GM12878 (cell line): ENCODE results near the gene CENPO. TPM values are rescaled to one million over a fixed set of nuclear protein-coding genes. Genes with fewer than 3 reads are reported as not detected.

Source experiments
- ATAC-seq: fragments of 200-7000 bp; cut with Tn5 transposase; 3 replicates; pipeline ENCODE4 v1.9.1; 2020; ENCODE audit warnings: mild to moderate bottlenecking, moderate library complexity
- BruUV-seq: library from RNA; stranded (reverse); fragments of 400-500 nt; replicated peaks from 2 replicates; lab custom pipeline; 2021; lab: Mats Ljungman, UMichigan
- CTCF ChIA-PET: fragments of 300-600 bp; sonication (Branson Sonifier 250); formaldehyde crosslinking; extraction: SDS; loops from one replicate; lab custom pipeline; 2021; ENCODE audit warnings: inconsistent platforms; lab: Yijun Ruan, JAX
- POLR2A ChIA-PET: fragments of 350-600 bp; formaldehyde crosslinking; extraction: SDS; loops from one replicate; lab custom pipeline; 2021; ENCODE audit warnings: inconsistent platforms; lab: Charles Lee
- RAD21 ChIA-PET: fragments of 300-600 bp; sonication (Branson Sonifier 250); formaldehyde crosslinking; loops from one replicate; lab custom pipeline; 2023; ENCODE audit warnings: antibody characterized with exemption; ENCODE audit not compliant: unreplicated experiment; lab: Charles Lee
- SMC1A ChIA-PET: fragments of 300-600 bp; sonication (Branson Sonifier 250); formaldehyde crosslinking; loops from one replicate; lab custom pipeline; 2023; ENCODE audit not compliant: unreplicated experiment, uncharacterized antibody; lab: Charles Lee
- DNase-seq: peaks from one replicate; pipeline ENCODE4 v3.0.0-alpha.2; 2011; ENCODE audit warnings: low read depth, low spot score
- FAIRE-seq: peaks from 3 replicates; lab custom pipeline; 2011; peaks lifted over from hg19 to GRCh38; lab: Jason Lieb, UNC
- H2AFZ ChIP-seq: 2 replicates; pipeline ENCODE4 v1.6.0; 2011; ENCODE audit warnings: low read depth, low read length, control low read depth; ENCODE audit not compliant: control insufficient read depth
- H3K27ac ChIP-seq: 2 replicates; pipeline ENCODE4 v1.5.1; 2011; ENCODE audit warnings: control low read depth; ENCODE audit not compliant: control insufficient read depth, insufficient read depth
- H3K27me3 ChIP-seq, 2 experiments: replicated peaks in 1 of 2; 2 replicates each; pipeline versions ENCODE4 v1.6.0 to v1.6.1; 2011; ENCODE audit warnings: low read length in 1 of 2; ENCODE audit not compliant: control insufficient read depth in 2 of 2, insufficient read depth in 2 of 2
- H3K36me3 ChIP-seq, 2 experiments: 2 replicates each; pipeline ENCODE4 v1.5.1; 2011; ENCODE audit warnings: low read length in 1 of 2; ENCODE audit not compliant: control insufficient read depth in 2 of 2, insufficient read depth in 2 of 2
- H3K4me1 ChIP-seq: 2 replicates; pipeline ENCODE4 v1.6.1; 2011; ENCODE audit warnings: mild to moderate bottlenecking, low read length, moderate library complexity, mixed read lengths; ENCODE audit not compliant: control insufficient read depth, insufficient read depth
- H3K4me2 ChIP-seq: 2 replicates; pipeline ENCODE4 v1.6.0; 2011; ENCODE audit warnings: control low read depth; ENCODE audit not compliant: control insufficient read depth, insufficient read depth
- H3K4me3 ChIP-seq: fragments of 200-600 bp; sonication (generic); 2 replicates; pipeline ENCODE4 v1.5.1; 2016
- H3K79me2 ChIP-seq: 2 replicates; pipeline ENCODE4 v1.6.0; 2011; ENCODE audit warnings: low read length; ENCODE audit not compliant: control insufficient read depth, insufficient read depth
- H3K9ac ChIP-seq: 2 replicates; pipeline ENCODE4 v1.8.0; 2011; ENCODE audit warnings: low read length, control low read depth, mixed read lengths; ENCODE audit not compliant: control insufficient read depth, insufficient read depth
- H3K9me3 ChIP-seq: replicated peaks from 3 replicates; pipeline ENCODE4 v1.5.1; 2011; ENCODE audit warnings: mild to moderate bottlenecking, low read length; ENCODE audit not compliant: control insufficient read depth, insufficient read depth
- H4K20me1 ChIP-seq: 2 replicates; pipeline ENCODE4 v1.6.0; 2011; ENCODE audit not compliant: control insufficient read depth, insufficient read depth
- DPF2 ChIP-seq: fragments of 450-650 bp; IDR thresholded peaks from 2 replicates; pipeline ENCODE4 v1.6.1; 2017; ENCODE audit warnings: mild to moderate bottlenecking
- SREBF1 ChIP-seq: IDR thresholded peaks from 2 replicates; pipeline ENCODE4 v1.6.1; 2012; ENCODE audit warnings: mild to moderate bottlenecking, low read length
- ZBTB33 ChIP-seq: fragments of 450-650 bp; IDR thresholded peaks from 2 replicates; pipeline ENCODE4 v1.6.1; 2017; ENCODE audit warnings: mild to moderate bottlenecking
- WGBS: methylation state at CpG from one replicate; pipeline ENCODE4 v1.1.6; 2016; ENCODE audit warnings: low lambda C conversion rate; ENCODE audit not compliant: insufficient replicate concordance, insufficient coverage; ENCODE audit errors: missing lambda C conversion rate; 5-methylcytosine and 5-hydroxymethylcytosine counted together
- in situ Hi-C: fragments of 300-500 bp; cut with MboI; formaldehyde crosslinking; loops from 9 replicates; pipeline ENCODE4 v1.14.3; 2018; ENCODE audit warnings: mixed read lengths
- intact Hi-C: fragments of 100-400 bp; cut with micrococcal nuclease; formaldehyde crosslinking; loops from one replicate; pipeline ENCODE4 v1.14.2; 2022; ENCODE audit not compliant: unreplicated experiment
- polyA plus RNA-seq, 11 experiments: library from polyadenylated mRNA; depleted of rRNA in 4 of 11; unstranded in 6 of 11; stranded (reverse) in 5 of 11; fragments of >200 nt; fragmentation: Nextera tagmentation in 4 of 11; fragmentation: Illumina TruSeq in 1 of 11; extraction: Ambion mirVana in 4 of 11; extraction: Trizol in 1 of 11; gene quantifications; 1 replicate in 1 of 11; 2 replicates in 10 of 11; pipeline versions ENCODE4 v1.2.1 to v1.2.3, GENCODE V29; 2011 to 2016; ENCODE audit warnings: inconsistent platforms in 2 of 11, missing spikeins in 2 of 11, low read depth in 1 of 11
- total RNA-seq, 4 experiments: library from RNA; depleted of rRNA in 3 of 4; stranded (reverse); fragments of >200 nt in 3 of 4; fragmentation: Illumina TruSeq in 1 of 4; extraction: Trizol in 1 of 4; gene quantifications; 2 replicates each; pipeline versions ENCODE4 v1.2.1 to v1.2.3, GENCODE V29; 2013 to 2021

Gene CENPO
- total and polyA plus RNA-seq, 10 of the 15 experiments (the other 5 are each of a cell fraction or from before 2014, with no cell fraction given): 18.7 to 37.0 (median 31.4) TPM

- Histone ChIP-seq H4K20me1 (no peaks in the 10 kb centered on the region; the same call in 1 of the 2 replicates), H3K4me3 (no peak overlapping the region)
- no peak for FAIRE-seq
- RAD21 ChIA-PET: interaction anchor here (0.6 to 5.9 kb wide), 6 partner anchors 15 to 417 kb away, joined by 3 to 66 read pairs (median 8); no protein-coding TSS in a partner anchor
- TF ChIP-seq SREBF1 (no peak), DPF2 (no peak), ZBTB33 (no peak)
- TF ChIP-seq, all 136 proteins: peak for 0
- Histone ChIP-seq H3K9me3 (no peaks in the 10 kb centered on the region), H3K9ac (no peak overlapping the region), H3K79me2 (no peaks in the 10 kb centered on the region), H3K27me3 (no peaks in the 10 kb centered on the region), H3K36me3 (peaks cover 11 to 15% of the 10 kb centered on the region in 2 experiments; a peak in 3 of 4 replicates), H3K4me1 (no peaks in the 10 kb centered on the region; the same call in 1 of the 2 replicates), H3K27ac (no peak overlapping the region), H3K4me2 (no peak overlapping the region), H2AFZ (no peak overlapping the region)
- SMC1A ChIA-PET: interaction anchor here (1.0 to 5.4 kb wide), 6 partner anchors 214 to 417 kb away, joined by 3 to 55 read pairs (median 12); no protein-coding TSS in a partner anchor
- DNase-seq: no peak
- POLR2A ChIA-PET: interaction anchor here (1.0 to 1.8 kb wide), 3 partner anchors 17 to 418 kb away, joined by 3 to 9 read pairs (median 5); no protein-coding TSS in a partner anchor
- in situ Hi-C loops: loop anchor here (5.0 kb wide), 1 partner anchor 419 kb away; no protein-coding TSS in a partner anchor
- BruUV-seq: no TSS peak
- no peak; the same call in 2 of the 3 replicates for ATAC-seq
- CTCF ChIA-PET: interaction anchor here (0.8 to 7.7 kb wide), 13 partner anchors 12 to 606 kb away, joined by 3 to 124 read pairs (median 6); partner anchors contain the start of genes CENPO and PTRHD1
- 66% methylated on average over 5 of the region's 5 CpGs for WGBS
- intact Hi-C loops: loop anchor here (1.0 to 10.0 kb wide), 5 partner anchors 34 to 416 kb away; partner anchors contain the start of genes CENPO and PTRHD1
Observed at GRCh38 chr2:24826773-24827145, 33.5 kb downstream of the CENPO start.
